ENCODE data around the gene CRYBG1.
A peak's percentile ranks its signal among the peaks of the same experiment; 100 is the strongest.

CRYBG1 gene

GRCh38 chr6:106477790-106478189 lies 117.3 kb downstream of the CRYBG1 start:
- no peak overlapping the region for H4K91ac ChIP-seq (ENCODE audit: low read depth, low read length, poor library complexity)
- no peak for DNase-seq (ENCODE audit: low spot score)
- H3K18ac ChIP-seq (ENCODE audit: low read length): peak overlapping the region; percentile 64
- H3K4me2 ChIP-seq (ENCODE audit: insufficient read depth, low read length, poor library complexity, severe bottlenecking): no peak overlapping the region
- peak overlapping the region in 1 of 2 donors; percentile 10 for H3K4me3 ChIP-seq (ENCODE audit: low read length in 2 of 2)
- H3K23ac ChIP-seq (ENCODE audit: low read depth, low read length, poor library complexity): peak overlapping the region; percentile 31
- H2AK5ac ChIP-seq (ENCODE audit: low read depth, low read length): no peak overlapping the region
- no peak overlapping the region for H2BK15ac ChIP-seq (ENCODE audit: low read length)
- H2BK120ac ChIP-seq (ENCODE audit: low read depth, low read length): no peak overlapping the region
- no peak overlapping the region for H2BK12ac ChIP-seq (ENCODE audit: low read length)
- H3K27ac ChIP-seq (replicated peaks; ENCODE audit: low read length): no peak overlapping the region
- no peak overlapping the region for H2AFZ ChIP-seq (ENCODE audit: low read length)
- no peak overlapping the region for H3K9ac ChIP-seq (ENCODE audit: low read depth, low read length, poor library complexity)
- no peak overlapping the region for H2BK5ac ChIP-seq (ENCODE audit: low read length)
- no peaks in the 10 kb centered on the region for H3K79me1 ChIP-seq (ENCODE audit: low read depth, low read length)
- no peaks in the 10 kb centered on the region for H3K36me3 ChIP-seq (replicated peaks in 1 of 2; ENCODE audit: control insufficient read depth in 2 of 2, insufficient read depth in 2 of 2, low read length in 2 of 2)
- H3K27me3 ChIP-seq (ENCODE audit: control insufficient read depth in 3 of 3, insufficient read depth in 3 of 3, low read depth in 1 of 3, low read length in 3 of 3): peaks cover 0 to 19% (median 0%) of the 10 kb centered on the region in 3 experiments
- H3K4me1 ChIP-seq (ENCODE audit: control insufficient read depth in 2 of 2, insufficient read depth in 1 of 2, low read depth in 1 of 2, low read length in 2 of 2): no peaks in the 10 kb centered on the region
- peak overlapping the region; percentile 82 for H4K8ac ChIP-seq (ENCODE audit: low read depth, low read length)
- no peak overlapping the region for H3K14ac ChIP-seq (ENCODE audit: low read length)
- WGBS, 2 donors (ENCODE audit: extremely low coverage in 2 of 2, insufficient read length in 2 of 2, insufficient replicate concordance in 1 of 2): no CpG with 5 or more reads among the region's 6 CpGs
- H3K4ac ChIP-seq (ENCODE audit: low read length): no peak overlapping the region
- H3K9me3 ChIP-seq (replicated peaks in 1 of 2; ENCODE audit: control insufficient read depth in 2 of 2, insufficient read depth in 1 of 2, low read depth in 1 of 2, low read length in 2 of 2): peaks cover 0 to 2% of the 10 kb centered on the region in 2 donors

- Histone ChIP-seq H3K4me1 (ENCODE audit: control insufficient read depth in 2 of 2, insufficient read depth in 1 of 2, low read depth in 1 of 2, low read length in 2 of 2) (no peaks in the 10 kb centered on the region), H2BK5ac (ENCODE audit: low read length) (no peak overlapping the region), H3K18ac (ENCODE audit: low read length) (no peak overlapping the region), H3K9me3 (replicated peaks in 1 of 2; ENCODE audit: control insufficient read depth in 2 of 2, insufficient read depth in 1 of 2, low read depth in 1 of 2, low read length in 2 of 2) (peaks cover 0 to 2% of the 10 kb centered on the region in 2 donors), H2BK15ac (ENCODE audit: low read length) (no peak overlapping the region), H2AK5ac (ENCODE audit: low read depth, low read length) (no peak overlapping the region), H4K91ac (ENCODE audit: low read depth, low read length, poor library complexity) (no peak overlapping the region), H3K27me3 (ENCODE audit: control insufficient read depth in 3 of 3, insufficient read depth in 3 of 3, low read depth in 1 of 3, low read length in 3 of 3) (peaks cover 0 to 8% (median 0%) of the 10 kb centered on the region in 3 experiments), H2BK12ac (ENCODE audit: low read length) (no peak overlapping the region), H2AFZ (ENCODE audit: low read length) (no peak overlapping the region), H3K9ac (ENCODE audit: low read depth, low read length, poor library complexity) (no peak overlapping the region), H3K14ac (ENCODE audit: low read length) (no peak overlapping the region), H3K4me3 (ENCODE audit: low read length in 2 of 2) (no peak overlapping the region), H3K23ac (ENCODE audit: low read depth, low read length, poor library complexity) (no peak overlapping the region), H2BK120ac (ENCODE audit: low read depth, low read length) (no peak overlapping the region), H3K4me2 (ENCODE audit: insufficient read depth, low read length, poor library complexity, severe bottlenecking) (no peak overlapping the region), H3K36me3 (replicated peaks in 1 of 2; ENCODE audit: control insufficient read depth in 2 of 2, insufficient read depth in 2 of 2, low read length in 2 of 2) (no peaks in the 10 kb centered on the region), H3K79me1 (ENCODE audit: low read depth, low read length) (peaks cover 1% of the 10 kb centered on the region), H4K8ac (ENCODE audit: low read depth, low read length) (no peak overlapping the region), H3K27ac (replicated peaks; ENCODE audit: low read length) (no peak overlapping the region), H3K4ac (ENCODE audit: low read length) (no peak overlapping the region)
- no peak for DNase-seq (ENCODE audit: low spot score)
- WGBS, 2 donors (ENCODE audit: extremely low coverage in 2 of 2, insufficient read length in 2 of 2, insufficient replicate concordance in 1 of 2): no CpG with 5 or more reads among the region's 1 CpG
Observed at GRCh38 chr6:106486236-106486635, 125.7 kb downstream of the CRYBG1 start.

- H3K27ac ChIP-seq (replicated peaks; ENCODE audit: low read length): no peak overlapping the region
- H3K4me1 ChIP-seq (ENCODE audit: control insufficient read depth in 2 of 2, insufficient read depth in 1 of 2, low read depth in 1 of 2, low read length in 2 of 2): no peaks in the 10 kb centered on the region
- H2BK12ac ChIP-seq (ENCODE audit: low read length): no peak overlapping the region
- no peaks in the 10 kb centered on the region for H3K36me3 ChIP-seq (replicated peaks in 1 of 2; ENCODE audit: control insufficient read depth in 2 of 2, insufficient read depth in 2 of 2, low read length in 2 of 2)
- H3K4ac ChIP-seq (ENCODE audit: low read length): no peak overlapping the region
- no peak overlapping the region for H4K91ac ChIP-seq (ENCODE audit: low read depth, low read length, poor library complexity)
- H2BK5ac ChIP-seq (ENCODE audit: low read length): peak overlapping the region; percentile 54
- no peak overlapping the region for H4K8ac ChIP-seq (ENCODE audit: low read depth, low read length)
- DNase-seq (ENCODE audit: low spot score): no peak
- H2AFZ ChIP-seq (ENCODE audit: low read length): no peak overlapping the region
- no peak overlapping the region for H3K18ac ChIP-seq (ENCODE audit: low read length)
- no peak overlapping the region for H3K4me2 ChIP-seq (ENCODE audit: insufficient read depth, low read length, poor library complexity, severe bottlenecking)
- H3K27me3 ChIP-seq (ENCODE audit: control insufficient read depth in 3 of 3, insufficient read depth in 3 of 3, low read depth in 1 of 3, low read length in 3 of 3): peaks cover 0 to 16% (median 0%) of the 10 kb centered on the region in 3 experiments
- no peak overlapping the region for H2BK120ac ChIP-seq (ENCODE audit: low read depth, low read length)
- H3K14ac ChIP-seq (ENCODE audit: low read length): no peak overlapping the region
- no peak overlapping the region for H3K23ac ChIP-seq (ENCODE audit: low read depth, low read length, poor library complexity)
- H3K79me1 ChIP-seq (ENCODE audit: low read depth, low read length): peaks cover 1% of the 10 kb centered on the region
- peak overlapping the region; percentile 32 for H2AK5ac ChIP-seq (ENCODE audit: low read depth, low read length)
- no peak overlapping the region for H3K9ac ChIP-seq (ENCODE audit: low read depth, low read length, poor library complexity)
- H3K9me3 ChIP-seq (replicated peaks in 1 of 2; ENCODE audit: control insufficient read depth in 2 of 2, insufficient read depth in 1 of 2, low read depth in 1 of 2, low read length in 2 of 2): no peaks in the 10 kb centered on the region
- no peak overlapping the region for H2BK15ac ChIP-seq (ENCODE audit: low read length)
- no peak overlapping the region for H3K4me3 ChIP-seq (ENCODE audit: low read length in 2 of 2)
- WGBS, 2 donors (ENCODE audit: extremely low coverage in 2 of 2, insufficient read length in 2 of 2, insufficient replicate concordance in 1 of 2): no CpG with 5 or more reads among the region's 4 CpGs
Observed at GRCh38 chr6:106488494-106489370, 128.2 kb downstream of the CRYBG1 start.

- Histone ChIP-seq H2BK5ac (ENCODE audit: low read length) (no peak overlapping the region), H3K14ac (ENCODE audit: low read length) (no peak overlapping the region), H3K4me1 (ENCODE audit: control insufficient read depth in 2 of 2, insufficient read depth in 1 of 2, low read depth in 1 of 2, low read length in 2 of 2) (no peaks in the 10 kb centered on the region), H3K79me1 (ENCODE audit: low read depth, low read length) (peaks cover 1% of the 10 kb centered on the region), H4K8ac (ENCODE audit: low read depth, low read length) (no peak overlapping the region), H3K36me3 (replicated peaks in 1 of 2; ENCODE audit: control insufficient read depth in 2 of 2, insufficient read depth in 2 of 2, low read length in 2 of 2) (no peaks in the 10 kb centered on the region), H3K4ac (ENCODE audit: low read length) (no peak overlapping the region), H3K23ac (ENCODE audit: low read depth, low read length, poor library complexity) (no peak overlapping the region), H3K9ac (ENCODE audit: low read depth, low read length, poor library complexity) (no peak overlapping the region), H3K27me3 (ENCODE audit: control insufficient read depth in 3 of 3, insufficient read depth in 3 of 3, low read depth in 1 of 3, low read length in 3 of 3) (peaks cover 0 to 19% (median 0%) of the 10 kb centered on the region in 3 experiments), H3K4me2 (ENCODE audit: insufficient read depth, low read length, poor library complexity, severe bottlenecking) (no peak overlapping the region), H2BK120ac (ENCODE audit: low read depth, low read length) (no peak overlapping the region), H2BK15ac (ENCODE audit: low read length) (no peak overlapping the region), H2AK5ac (ENCODE audit: low read depth, low read length) (no peak overlapping the region), H3K4me3 (ENCODE audit: low read length in 2 of 2) (no peak overlapping the region), H3K27ac (replicated peaks; ENCODE audit: low read length) (no peak overlapping the region), H3K9me3 (replicated peaks in 1 of 2; ENCODE audit: control insufficient read depth in 2 of 2, insufficient read depth in 1 of 2, low read depth in 1 of 2, low read length in 2 of 2) (no peaks in the 10 kb centered on the region), H3K18ac (ENCODE audit: low read length) (no peak overlapping the region), H2AFZ (ENCODE audit: low read length) (no peak overlapping the region), H2BK12ac (ENCODE audit: low read length) (no peak overlapping the region), H4K91ac (ENCODE audit: low read depth, low read length, poor library complexity) (no peak overlapping the region)
- no CpG with 5 or more reads among the region's 1 CpG for WGBS, 2 donors (ENCODE audit: extremely low coverage in 2 of 2, insufficient read length in 2 of 2, insufficient replicate concordance in 1 of 2)
- no peak for DNase-seq (ENCODE audit: low spot score)
Observed at GRCh38 chr6:106490030-106490429, 129.5 kb downstream of the CRYBG1 start.

All from neuronal stem cell (in vitro differentiated cells).